GM12874 (cell line): ENCODE measurements around the gene PAQR8.

Experiments
- CTCF ChIP-seq: IDR thresholded peaks from 2 replicates; pipeline ENCODE4 v1.5.1; 2011; ENCODE audit warnings: low read depth, mild to moderate bottlenecking, control low read depth, low read length, moderate library complexity; ENCODE audit not compliant: insufficient read depth

Gene PAQR8

GRCh38 chr6:52371656-52372191 is 9.8 kb downstream of the PAQR8 start:
- TF ChIP-seq CTCF: no peak

GRCh38 chr6:52373151-52373690 is 11.3 kb downstream of the PAQR8 start:
- TF ChIP-seq CTCF: no peak

- TF ChIP-seq CTCF: no peak
These were observed 12.3 kb downstream of the PAQR8 start for GRCh38 chr6:52374247-52374646.

DNA sequence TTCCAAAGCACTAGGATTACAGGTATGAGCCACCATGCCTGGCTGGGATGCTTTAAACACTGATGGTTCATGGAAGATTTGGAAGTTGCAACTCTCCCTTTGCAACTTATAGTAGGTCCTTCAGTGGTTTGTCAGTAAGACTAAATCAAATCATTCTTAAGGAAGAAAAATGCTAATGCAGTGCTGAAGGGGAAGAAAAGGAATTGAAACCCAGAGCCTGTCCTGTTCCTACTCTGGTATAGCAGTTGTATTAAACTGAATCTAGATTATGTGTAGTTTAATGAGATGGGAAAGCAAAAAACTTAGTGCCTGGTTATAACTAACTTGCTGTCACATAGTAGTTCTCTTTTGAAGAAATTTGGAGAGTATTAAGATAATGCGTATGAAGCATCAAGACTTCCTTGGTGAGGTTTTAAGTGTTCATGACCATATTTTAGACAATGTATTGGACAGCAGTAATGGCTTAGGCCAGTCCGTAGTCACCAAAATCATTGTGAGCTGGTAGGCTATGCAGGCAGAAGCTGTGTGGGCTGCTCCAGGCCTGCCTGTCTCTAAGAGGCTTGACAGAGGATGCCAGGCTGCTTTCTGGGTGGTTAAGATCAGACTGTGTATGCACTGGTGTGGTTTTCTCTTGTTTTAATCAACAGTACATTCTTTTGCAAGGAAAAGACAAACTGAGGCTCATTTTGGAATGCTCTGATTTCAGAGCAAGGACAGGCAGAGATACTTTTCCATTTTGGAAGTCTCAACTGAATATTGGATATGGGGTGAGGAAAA is 14.0 kb downstream of the PAQR8 start:
- TF ChIP-seq CTCF: no peak

GRCh38 chr6:52376763-52377162 is 14.8 kb downstream of the PAQR8 start:
- no peak for TF ChIP-seq CTCF

DNA sequence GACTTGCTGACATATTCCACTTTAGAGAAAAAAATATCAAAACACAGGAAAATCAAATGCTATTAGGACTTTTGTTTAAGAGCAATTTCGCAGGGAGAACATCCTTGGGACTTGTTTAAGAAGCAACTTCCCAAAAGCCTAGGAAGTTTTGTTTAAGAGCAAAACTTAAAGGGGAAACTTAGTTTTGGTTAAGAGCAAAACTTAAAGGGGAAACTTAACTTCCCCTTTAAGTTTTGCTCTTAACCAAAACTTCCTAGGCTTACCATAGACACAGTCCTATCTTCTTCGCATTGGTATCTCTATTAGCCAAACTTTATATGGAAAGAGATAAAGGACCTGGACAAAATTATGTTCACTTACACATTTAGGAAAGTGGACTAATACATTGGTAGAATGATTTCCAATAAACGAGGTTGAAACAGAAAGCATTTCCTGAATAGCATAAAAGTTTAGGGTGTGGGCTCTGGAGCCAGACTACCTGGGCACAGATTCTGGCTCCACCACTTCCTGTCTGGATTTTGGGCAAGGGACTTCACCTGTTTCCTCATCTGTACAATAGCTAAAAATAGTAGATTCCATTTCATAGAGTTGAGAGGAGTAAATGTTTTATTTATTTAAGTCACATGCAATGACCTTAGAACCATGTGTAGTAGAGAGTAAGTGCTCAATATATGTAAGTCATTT is 15.7 kb downstream of the PAQR8 start:
- TF ChIP-seq CTCF: no peak

DNA sequence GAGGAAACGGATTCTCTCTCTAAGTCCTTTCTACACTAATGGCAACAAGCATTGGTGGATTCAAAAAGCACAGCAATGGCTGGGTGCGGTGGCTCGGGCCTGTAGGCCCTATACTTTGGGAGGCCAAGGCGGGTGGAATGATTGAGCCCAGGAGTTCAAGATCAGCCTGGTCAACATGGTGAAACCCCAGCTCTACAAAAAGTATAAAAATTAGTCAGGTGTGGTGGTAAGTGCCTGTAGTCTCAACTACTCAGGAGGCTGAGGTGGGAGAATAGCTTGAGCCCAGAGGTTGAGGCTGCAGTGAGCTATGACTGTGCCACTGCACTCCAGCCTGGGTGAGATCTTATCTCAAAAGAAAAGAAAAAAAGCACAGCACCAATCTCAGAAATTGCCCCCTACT is 19.3 kb downstream of the PAQR8 start:
- TF ChIP-seq CTCF: no peak
